Brain microvascular endothelial cell (primary cell): Measurements from ENCODE around the gene C1orf167.

Experiments used
- DNase-seq: peaks from one replicate; pipeline ENCODE4 v3.0.0-alpha.2; 2020
- H3K27ac ChIP-seq: fragments of 250-450 bp; sonication (Bioruptor Pico); 2 replicates; pipeline ENCODE4 v1.5.1; 2020; ENCODE audit warnings: mild to moderate bottlenecking, moderate library complexity
- H3K27me3 ChIP-seq: fragments of 250-450 bp; sonication (Bioruptor Pico); replicated peaks from 2 replicates; pipeline ENCODE4 v1.5.1; 2020; ENCODE audit warnings: mild to moderate bottlenecking
- H3K36me3 ChIP-seq: fragments of 250-450 bp; sonication (Bioruptor Pico); replicated peaks from 2 replicates; pipeline ENCODE4 v1.5.1; 2020; ENCODE audit warnings: mild to moderate bottlenecking
- H3K4me3 ChIP-seq: 2 replicates; pipeline ENCODE4 v1.5.1; 2011; ENCODE audit warnings: low read depth, mild to moderate bottlenecking, control low read depth, low read length, moderate library complexity
- in situ Hi-C: cut with HindIII; loops from 2 replicates; pipeline ENCODE4 v1.10.0; 2017; ENCODE audit warnings: low sequenced_read_pairs, low pct_ligation_motif_present
- TF ChIP-seq, protein P1 (sequence below): IDR thresholded peaks from 2 replicates; pipeline ENCODE4 v1.5.1; 2011; ENCODE audit warnings: low read depth, mild to moderate bottlenecking, moderate library complexity, low read length, control low read depth, inconsistent platforms; ENCODE audit errors: missing control alignments

C1orf167 gene

DNA sequence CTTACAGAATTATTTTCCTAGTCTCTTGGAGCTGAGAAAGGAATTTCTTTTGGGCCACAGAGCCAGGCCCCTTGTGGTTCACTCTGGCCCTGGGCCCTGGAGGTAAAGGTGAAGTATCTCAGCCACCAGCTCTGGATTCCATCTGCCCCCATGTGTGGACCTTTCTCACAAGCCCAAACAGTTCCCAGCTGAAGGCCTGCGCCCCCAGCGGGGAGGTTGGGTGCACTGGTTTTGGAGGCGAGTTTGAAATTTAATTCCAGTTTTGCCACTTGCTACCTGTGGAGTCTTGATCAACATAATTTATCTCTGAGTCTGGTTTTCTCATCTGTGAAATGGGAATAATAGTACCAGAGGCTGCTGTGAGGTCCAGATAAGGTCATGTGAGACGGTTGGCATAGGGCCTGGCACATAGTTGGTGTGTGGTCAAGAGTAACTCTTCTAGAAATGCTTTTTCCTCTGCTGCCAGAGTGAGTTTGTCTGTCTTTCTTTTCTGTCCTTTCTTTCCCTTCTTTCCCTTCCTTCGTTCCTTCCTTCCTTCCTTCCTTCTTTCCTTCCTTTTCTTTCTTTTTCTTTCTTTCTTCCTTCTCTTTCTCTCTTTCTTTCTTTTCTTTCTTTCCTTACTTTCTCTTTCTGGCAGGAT is 20.0 kb upstream of the C1orf167 start:
- H3K4me3 ChIP-seq = no peak overlapping the region
- TF ChIP-seq, protein P1, sequence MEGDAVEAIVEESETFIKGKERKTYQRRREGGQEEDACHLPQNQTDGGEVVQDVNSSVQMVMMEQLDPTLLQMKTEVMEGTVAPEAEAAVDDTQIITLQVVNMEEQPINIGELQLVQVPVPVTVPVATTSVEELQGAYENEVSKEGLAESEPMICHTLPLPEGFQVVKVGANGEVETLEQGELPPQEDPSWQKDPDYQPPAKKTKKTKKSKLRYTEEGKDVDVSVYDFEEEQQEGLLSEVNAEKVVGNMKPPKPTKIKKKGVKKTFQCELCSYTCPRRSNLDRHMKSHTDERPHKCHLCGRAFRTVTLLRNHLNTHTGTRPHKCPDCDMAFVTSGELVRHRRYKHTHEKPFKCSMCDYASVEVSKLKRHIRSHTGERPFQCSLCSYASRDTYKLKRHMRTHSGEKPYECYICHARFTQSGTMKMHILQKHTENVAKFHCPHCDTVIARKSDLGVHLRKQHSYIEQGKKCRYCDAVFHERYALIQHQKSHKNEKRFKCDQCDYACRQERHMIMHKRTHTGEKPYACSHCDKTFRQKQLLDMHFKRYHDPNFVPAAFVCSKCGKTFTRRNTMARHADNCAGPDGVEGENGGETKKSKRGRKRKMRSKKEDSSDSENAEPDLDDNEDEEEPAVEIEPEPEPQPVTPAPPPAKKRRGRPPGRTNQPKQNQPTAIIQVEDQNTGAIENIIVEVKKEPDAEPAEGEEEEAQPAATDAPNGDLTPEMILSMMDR = no peak
- in situ Hi-C loops = no loop called here
- no peaks in the 10 kb centered on the region for H3K27me3 ChIP-seq
- H3K27ac ChIP-seq = no peak overlapping the region
- DNase-seq = no peak
- H3K36me3 ChIP-seq = no peaks in the 10 kb centered on the region

DNA sequence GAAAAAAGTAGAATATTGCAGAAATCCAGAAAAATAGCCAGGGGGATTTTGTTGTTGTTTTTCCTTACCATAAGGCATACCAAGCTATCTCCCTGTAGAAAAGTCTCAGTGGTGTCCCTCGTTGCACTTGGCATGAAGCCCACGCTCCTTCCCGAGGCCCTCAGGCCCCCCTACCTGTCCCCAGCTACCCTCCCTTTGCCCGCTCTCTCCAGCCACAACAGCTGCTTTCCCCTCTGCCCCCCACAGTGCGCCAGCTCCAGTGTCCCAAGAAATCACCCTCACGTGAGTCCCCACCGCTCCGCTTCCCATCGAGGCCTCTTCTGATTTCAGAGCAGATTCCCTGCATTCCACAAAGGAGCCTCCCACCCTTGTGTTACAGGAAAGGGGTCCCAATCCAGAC is 17.7 kb upstream of the C1orf167 start:
- H3K27ac ChIP-seq = no peak overlapping the region
- in situ Hi-C loops = no loop called here
- H3K36me3 ChIP-seq = peaks cover 6% of the 10 kb centered on the region
- H3K27me3 ChIP-seq = no peaks in the 10 kb centered on the region
- TF ChIP-seq, protein P1 = no peak
- no peak for DNase-seq
- H3K4me3 ChIP-seq = no peak overlapping the region

DNA sequence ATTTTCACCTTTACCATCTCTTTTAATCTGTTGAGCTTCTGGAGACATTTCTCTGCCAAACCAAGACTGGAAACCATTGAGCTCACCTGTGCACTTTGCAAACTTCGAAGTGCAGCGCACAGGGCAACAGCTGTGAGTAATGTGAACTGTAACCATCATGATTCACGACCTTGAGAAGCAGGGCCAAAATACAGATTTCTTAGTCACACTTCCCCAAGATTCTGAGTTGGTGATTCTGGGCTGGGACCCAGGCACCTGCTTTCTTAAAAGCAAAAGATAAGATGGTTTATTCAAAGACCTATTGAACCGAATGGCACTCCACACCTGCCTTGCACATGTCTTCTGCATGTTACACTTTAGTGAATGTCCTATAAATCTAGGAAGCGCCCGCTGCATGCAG is 15.9 kb upstream of the C1orf167 start:
- Histone ChIP-seq H3K36me3 (peaks cover 6% of the 10 kb centered on the region), H3K27ac (no peak overlapping the region), H3K27me3 (no peaks in the 10 kb centered on the region), H3K4me3 (no peak overlapping the region)
- TF ChIP-seq, protein P1 = no peak
- in situ Hi-C loops = no loop called here
- DNase-seq = no peak

DNA sequence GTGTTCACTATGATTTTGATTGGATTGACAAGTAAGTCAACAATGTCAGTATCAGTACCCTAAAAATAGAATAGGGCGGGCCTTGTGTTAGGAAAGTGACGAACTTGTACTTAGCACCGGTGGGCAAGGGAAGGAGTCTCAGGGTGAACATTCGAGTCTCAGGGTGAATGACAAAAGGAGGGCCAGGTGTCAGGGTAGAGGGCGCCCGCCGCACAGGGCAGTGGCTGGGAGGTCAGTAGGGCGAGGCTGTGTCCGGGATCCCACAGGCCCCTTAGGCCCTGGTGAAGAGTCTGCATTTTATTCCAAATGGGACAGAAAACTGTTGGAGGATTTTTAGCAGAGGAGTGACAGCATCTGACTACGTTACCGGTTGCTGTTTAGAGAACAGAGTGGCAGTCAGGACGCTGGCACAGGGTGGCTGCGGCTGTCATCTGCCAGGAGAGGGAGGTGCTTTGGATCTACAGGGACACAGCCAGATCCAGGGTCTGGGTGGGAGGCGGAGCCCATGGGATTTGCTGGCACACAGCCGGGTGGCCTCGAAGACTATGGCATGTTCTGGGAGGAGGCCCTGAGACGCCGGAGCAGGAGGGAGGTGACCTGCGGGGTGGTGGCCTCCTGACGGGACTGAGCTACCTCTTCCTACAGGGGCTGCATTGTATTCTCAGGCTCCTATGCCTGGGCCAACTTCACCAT is 15.1 kb upstream of the C1orf167 start:
- H3K4me3 ChIP-seq = no peak overlapping the region
- DNase-seq = no peak
- no peaks in the 10 kb centered on the region for H3K27me3 ChIP-seq
- in situ Hi-C loops = no loop called here
- peaks cover 6% of the 10 kb centered on the region for H3K36me3 ChIP-seq
- no peak overlapping the region for H3K27ac ChIP-seq
- TF ChIP-seq, protein P1 = no peak

DNA sequence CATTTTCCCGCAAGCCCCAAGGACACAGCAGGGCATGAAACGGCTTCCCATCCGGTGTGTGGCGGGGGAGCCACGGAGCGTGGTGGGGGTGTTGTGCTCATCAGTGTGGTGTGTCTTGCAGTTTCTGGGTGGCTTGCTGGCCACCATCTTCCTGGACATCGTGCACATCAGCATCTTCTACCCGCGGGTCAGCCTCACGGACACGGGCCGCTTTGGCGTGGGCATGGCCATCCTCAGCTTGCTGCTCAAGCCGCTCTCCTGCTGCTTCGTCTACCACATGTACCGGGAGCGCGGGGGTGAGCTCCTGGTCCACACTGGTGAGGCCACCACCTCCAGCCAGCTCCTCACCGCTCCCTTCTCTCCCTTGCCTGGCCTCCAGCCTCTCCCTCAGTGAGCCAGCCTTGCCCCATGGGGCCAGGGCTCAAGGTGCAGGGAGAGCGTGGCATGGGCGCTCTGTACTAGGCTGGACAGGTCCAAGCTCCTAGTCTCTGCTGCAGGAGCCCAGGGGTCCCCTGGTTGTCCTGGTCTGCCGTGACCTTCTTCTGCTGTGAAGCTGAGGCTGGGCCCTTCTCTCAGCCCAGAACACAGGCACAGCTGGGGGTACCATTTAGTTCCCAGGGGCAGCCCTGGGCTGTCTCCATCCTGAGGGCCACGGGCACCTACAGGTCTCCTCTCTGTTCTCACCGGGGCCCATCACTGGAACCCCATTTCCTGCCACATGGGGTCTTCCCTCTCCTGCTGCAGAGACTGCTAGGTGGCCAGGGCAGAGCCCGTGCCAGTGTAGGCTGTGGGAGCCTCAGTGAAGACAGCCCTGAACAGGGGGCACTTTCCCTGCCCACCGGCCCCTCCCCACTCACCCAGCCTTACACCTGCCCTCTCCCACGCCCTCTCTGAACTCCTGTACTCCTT is 13.4 kb upstream of the C1orf167 start:
- DNase-seq = no peak
- no peaks in the 10 kb centered on the region for H3K27me3 ChIP-seq
- H3K36me3 ChIP-seq = peaks cover 6% of the 10 kb centered on the region
- TF ChIP-seq, protein P1 = no peak
- in situ Hi-C loops = no loop called here
- no peak overlapping the region for H3K4me3 ChIP-seq
- H3K27ac ChIP-seq = no peak overlapping the region
